ENCODE measurements around the gene SLC25A31.

Gene SLC25A31

GRCh38 chr4:127730142-127730913, at the start of gene SLC25A31:
Gene SLC25A31, plus strand, starts transcription at chr4:127730400. Its CDS starts 146 bp downstream, at chr4:127730546.
- no peak for DNase-seq (ENCODE audit: low read depth, low spot score)

- no peak for DNase-seq (ENCODE audit: low read depth, low spot score)
These were observed 44.9 kb upstream of the SLC25A31 start for GRCh38 chr4:127685292-127685691.

GRCh38 chr4:127686658-127687057, 43.5 kb upstream of the SLC25A31 start:
- no peak for DNase-seq (ENCODE audit: low read depth, low spot score)

- no peak for DNase-seq (ENCODE audit: low read depth, low spot score)
These were observed 42.6 kb upstream of the SLC25A31 start for GRCh38 chr4:127687580-127687979.

GRCh38 chr4:127698789-127699200, 31.4 kb upstream of the SLC25A31 start:
- peak; percentile 65 for DNase-seq (ENCODE audit: low read depth, low spot score)

- no peak for DNase-seq (ENCODE audit: low read depth, low spot score)
These were observed 21.2 kb upstream of the SLC25A31 start for GRCh38 chr4:127708985-127709384.

- DNase-seq (ENCODE audit: low read depth, low spot score) = no peak
These were observed 20.7 kb upstream of the SLC25A31 start for GRCh38 chr4:127709456-127709855.

- DNase-seq (ENCODE audit: low read depth, low spot score) = no peak
These were observed 1.2 kb downstream of the SLC25A31 start for GRCh38 chr4:127731406-127731805.

GRCh38 chr4:127732623-127733328, 2.6 kb downstream of the SLC25A31 start:
- DNase-seq (ENCODE audit: low read depth, low spot score) = no peak

- no peak for DNase-seq (ENCODE audit: low read depth, low spot score)
These were observed 4.8 kb downstream of the SLC25A31 start for GRCh38 chr4:127734976-127735375.

GRCh38 chr4:127737295-127737694, 7.1 kb downstream of the SLC25A31 start:
- DNase-seq (ENCODE audit: low read depth, low spot score) = no peak

GRCh38 chr4:127741247-127741646, 11.0 kb downstream of the SLC25A31 start:
- no peak for DNase-seq (ENCODE audit: low read depth, low spot score)

GRCh38 chr4:127747883-127748282, 17.7 kb downstream of the SLC25A31 start:
- DNase-seq (ENCODE audit: low read depth, low spot score) = no peak

GRCh38 chr4:127748957-127749356, 18.8 kb downstream of the SLC25A31 start:
- DNase-seq (ENCODE audit: low read depth, low spot score) = no peak

- DNase-seq (ENCODE audit: low read depth, low spot score) = no peak
These were observed 26.7 kb downstream of the SLC25A31 start for GRCh38 chr4:127756906-127757305.

GRCh38 chr4:127759228-127759820, 29.1 kb downstream of the SLC25A31 start:
- no peak for DNase-seq (ENCODE audit: low read depth, low spot score)

- no peak for DNase-seq (ENCODE audit: low read depth, low spot score)
These were observed 29.7 kb downstream of the SLC25A31 start for GRCh38 chr4:127759893-127760292.

- DNase-seq (ENCODE audit: low read depth, low spot score) = no peak
These were observed 41.5 kb downstream of the SLC25A31 start for GRCh38 chr4:127771535-127772275.

- DNase-seq (ENCODE audit: low read depth, low spot score) = no peak
These were observed 42.8 kb downstream of the SLC25A31 start for GRCh38 chr4:127772769-127773671.

- no peak for DNase-seq (ENCODE audit: low read depth, low spot score)
These were observed 45.6 kb downstream of the SLC25A31 start for GRCh38 chr4:127775843-127776242.

- DNase-seq (ENCODE audit: low read depth, low spot score) = no peak
These were observed 46.4 kb downstream of the SLC25A31 start for GRCh38 chr4:127776620-127777019.
